ENCODE data around the gene TSHZ3.
A peak's percentile ranks its signal among the peaks of the same experiment; 100 is the strongest.

TSHZ3 gene

GRCh38 chr19:31286491-31286890, 62.7 kb downstream of the TSHZ3 start:
- DNase-seq (ENCODE audit: low spot score), result no peak

GRCh38 chr19:31285744-31286143, 63.5 kb downstream of the TSHZ3 start:
- peak; percentile 15 for DNase-seq (ENCODE audit: low spot score)

GRCh38 chr19:31284621-31285020, 64.6 kb downstream of the TSHZ3 start:
- DNase-seq (ENCODE audit: low spot score), result no peak

- no peak for DNase-seq (ENCODE audit: low spot score)
Measured at GRCh38 chr19:31283701-31284100, 65.5 kb downstream of the TSHZ3 start.

GRCh38 chr19:31282346-31282745, 66.9 kb downstream of the TSHZ3 start:
- DNase-seq (ENCODE audit: low spot score), result no peak

- DNase-seq (ENCODE audit: low spot score), result no peak
Measured at GRCh38 chr19:31280287-31281006, 68.8 kb downstream of the TSHZ3 start.

GRCh38 chr19:31279436-31279765, 69.8 kb downstream of the TSHZ3 start:
- no peak for DNase-seq (ENCODE audit: low spot score)

GRCh38 chr19:31278555-31279435, 70.4 kb downstream of the TSHZ3 start:
- no peak for DNase-seq (ENCODE audit: low spot score)

- no peak for DNase-seq (ENCODE audit: low spot score)
Measured at GRCh38 chr19:31277516-31277915, 71.7 kb downstream of the TSHZ3 start.

GRCh38 chr19:31276831-31277230, 72.4 kb downstream of the TSHZ3 start:
- no peak for DNase-seq (ENCODE audit: low spot score)

- no peak for DNase-seq (ENCODE audit: low spot score)
Measured at GRCh38 chr19:31275068-31275334, 74.2 kb downstream of the TSHZ3 start.

GRCh38 chr19:31274251-31275067, 74.8 kb downstream of the TSHZ3 start:
- no peak for DNase-seq (ENCODE audit: low spot score)

GRCh38 chr19:31272583-31273106, 76.6 kb downstream of the TSHZ3 start:
- DNase-seq (ENCODE audit: low spot score), result no peak

- no peak for DNase-seq (ENCODE audit: low spot score)
Measured at GRCh38 chr19:31271306-31271911, 77.8 kb downstream of the TSHZ3 start.

- no peak for DNase-seq (ENCODE audit: low spot score)
Measured at GRCh38 chr19:31270897-31271296, 78.3 kb downstream of the TSHZ3 start.

GRCh38 chr19:31269425-31270127, 79.7 kb downstream of the TSHZ3 start:
- DNase-seq (ENCODE audit: low spot score), result no peak

GRCh38 chr19:31268751-31269383, 80.4 kb downstream of the TSHZ3 start:
- no peak for DNase-seq (ENCODE audit: low spot score)

- DNase-seq (ENCODE audit: low spot score), result no peak
Measured at GRCh38 chr19:31266731-31267130, 82.5 kb downstream of the TSHZ3 start.

GRCh38 chr19:31266196-31266595, 83.0 kb downstream of the TSHZ3 start:
- no peak for DNase-seq (ENCODE audit: low spot score)

GRCh38 chr19:31264041-31264778, 85.0 kb downstream of the TSHZ3 start:
- DNase-seq (ENCODE audit: low spot score), result no peak

Measured in globus pallidus (tissue), 1 donor.